Stimulated activated effector memory CD8-positive, alpha-beta T cell treated with anti-CD3 and anti-CD28 coated beads, Interleukin-12 subunit alpha, Interleukin-12 subunit beta, amount 100 ng/mL, for 72 hours (primary cell): ENCODE measurements around the gene SLC6A17.

Experiments
- ATAC-seq: fragments of 150-1000 bp; cut with Tn5 transposase; 2 replicates; pipeline ENCODE4 v1.10.0; 2021
- DNase-seq, 2 donors: peaks; one replicate each; pipeline ENCODE4 v3.0.0; 2021 to 2022; ENCODE audit warnings: low spot score in 2 of 2
- H3K27ac Mint-ChIP-seq: one replicate; pipeline ENCODE4 v1.8.0; 2022; ENCODE audit warnings: mild to moderate bottlenecking, mixed read lengths
- H3K36me3 Mint-ChIP-seq: one replicate; pipeline ENCODE4 v1.8.0; 2022; ENCODE audit warnings: mild to moderate bottlenecking, mixed read lengths
- H3K4me1 Mint-ChIP-seq: one replicate; pipeline ENCODE4 v1.8.0; 2022; ENCODE audit warnings: mixed read lengths
- H3K4me3 Mint-ChIP-seq: one replicate; pipeline ENCODE4 v1.8.0; 2022; ENCODE audit warnings: mild to moderate bottlenecking, mixed read lengths
- H3K9me3 Mint-ChIP-seq: one replicate; pipeline ENCODE4 v1.8.0; 2022; ENCODE audit warnings: mixed read lengths

Gene SLC6A17

DNA sequence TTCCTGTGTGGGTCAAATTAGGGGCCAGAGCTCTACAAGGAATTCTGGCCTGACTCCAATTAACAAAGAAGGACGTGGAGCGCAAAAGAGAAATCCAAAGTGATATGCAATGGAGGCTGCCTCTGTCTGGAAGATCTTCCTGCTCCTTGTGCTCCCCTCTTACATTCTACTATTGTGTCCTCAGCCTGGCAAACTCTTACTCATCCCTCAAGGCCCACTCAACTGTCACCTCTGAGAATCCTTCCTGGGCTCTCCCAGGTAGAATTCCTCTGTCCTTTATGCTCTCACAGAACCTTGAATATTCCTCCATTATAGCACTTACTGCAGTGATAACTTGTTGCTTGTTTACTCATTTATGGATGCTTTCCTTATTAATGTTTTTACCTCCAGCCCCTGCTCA is 91.2 kb downstream of the SLC6A17 start:
- no peak overlapping the region for H3K4me3 Mint-ChIP-seq
- ATAC-seq = no peak
- no peak for DNase-seq
- H3K27ac Mint-ChIP-seq = no peak overlapping the region
- H3K9me3 Mint-ChIP-seq = no peaks in the 10 kb centered on the region
- H3K4me1 Mint-ChIP-seq = peaks cover 29% of the 10 kb centered on the region
- H3K36me3 Mint-ChIP-seq = no peaks in the 10 kb centered on the region

DNA sequence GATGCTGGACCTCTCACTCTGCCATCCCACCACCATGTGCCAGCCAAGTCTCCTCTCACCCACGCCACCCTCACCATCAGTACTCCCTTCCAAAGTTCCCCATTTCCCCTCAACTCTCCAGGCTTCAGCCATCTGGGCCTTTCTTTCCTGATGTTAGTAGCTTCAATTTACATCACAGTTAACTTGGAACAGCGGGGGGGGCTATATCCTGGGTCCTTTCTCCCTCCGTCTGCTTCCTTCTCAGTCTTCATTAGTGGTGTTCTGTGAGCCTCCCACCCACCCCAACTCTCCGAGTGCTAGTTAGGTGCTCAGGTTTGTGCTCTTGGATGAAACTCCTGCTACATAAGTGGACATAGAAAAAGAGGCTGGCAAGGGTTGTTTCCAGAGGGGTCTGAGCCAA is 91.8 kb downstream of the SLC6A17 start:
- DNase-seq (no peak), ATAC-seq (no peak)
- Mint-ChIP-seq H3K27ac (no peak overlapping the region), H3K4me1 (peaks cover 27% of the 10 kb centered on the region), H3K36me3 (no peaks in the 10 kb centered on the region), H3K9me3 (no peaks in the 10 kb centered on the region), H3K4me3 (no peak overlapping the region)

- no peaks in the 10 kb centered on the region for H3K9me3 Mint-ChIP-seq
- no peak for DNase-seq
- H3K4me3 Mint-ChIP-seq = no peak overlapping the region
- no peak for ATAC-seq
- no peaks in the 10 kb centered on the region for H3K36me3 Mint-ChIP-seq
- H3K27ac Mint-ChIP-seq = peak overlapping the region; percentile 69
- peaks cover 27% of the 10 kb centered on the region for H3K4me1 Mint-ChIP-seq
Observed at GRCh38 chr1:110242731-110243130, 92.4 kb downstream of the SLC6A17 start.

DNA sequence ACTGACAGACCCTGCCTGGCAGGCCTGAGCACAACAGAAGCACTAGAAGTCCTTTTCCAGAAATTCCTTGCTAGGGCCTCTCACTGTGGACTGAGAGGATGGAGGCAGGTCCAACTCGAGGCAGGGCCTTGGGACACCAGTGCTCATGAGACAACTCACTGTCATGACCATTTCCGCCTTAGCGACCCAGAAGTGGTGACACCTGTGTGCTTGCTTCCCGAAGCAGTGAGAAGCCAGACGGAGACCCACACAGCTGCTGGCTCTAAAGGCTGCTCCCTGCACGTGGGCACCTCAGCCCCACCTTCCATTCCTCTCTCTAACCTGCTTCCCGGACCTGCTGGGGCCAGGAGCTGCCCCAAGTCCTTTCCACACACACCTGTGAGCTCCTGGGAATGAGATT is 92.9 kb downstream of the SLC6A17 start:
- DNase-seq (no peak), ATAC-seq (no peak)
- H3K36me3 Mint-ChIP-seq = no peaks in the 10 kb centered on the region
- H3K9me3 Mint-ChIP-seq = no peaks in the 10 kb centered on the region
- peaks cover 27% of the 10 kb centered on the region for H3K4me1 Mint-ChIP-seq
- H3K27ac Mint-ChIP-seq = peak overlapping the region; percentile 69
- no peak overlapping the region for H3K4me3 Mint-ChIP-seq

DNA sequence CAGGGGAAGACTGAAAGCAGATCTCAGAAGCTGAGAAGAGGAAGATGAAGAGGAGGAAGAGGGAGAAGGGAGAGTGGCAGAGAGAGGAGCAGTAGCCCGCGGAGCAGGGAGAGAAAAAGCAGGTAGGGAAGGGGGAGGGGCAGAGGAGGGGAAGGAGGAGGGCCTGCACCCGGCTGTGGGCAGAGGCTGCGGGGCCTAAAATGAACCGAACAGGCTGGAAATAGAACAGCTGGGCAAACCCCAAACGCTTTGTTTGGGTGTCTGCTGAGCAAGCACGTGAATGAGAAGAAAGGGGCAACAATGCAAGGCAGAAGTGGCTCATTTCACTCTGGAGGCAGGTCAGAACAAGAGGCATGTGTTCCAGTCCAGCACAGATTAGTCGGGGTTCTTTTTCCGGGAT is 93.3 kb downstream of the SLC6A17 start:
- peak; percentile 42 for ATAC-seq
- Mint-ChIP-seq H3K9me3 (no peaks in the 10 kb centered on the region), H3K36me3 (no peaks in the 10 kb centered on the region), H3K4me1 (peaks cover 23% of the 10 kb centered on the region), H3K27ac (peak overlapping the region; percentile 69), H3K4me3 (no peak overlapping the region)
- no peak for DNase-seq

GRCh38 chr1:110245876-110246620 is 95.8 kb downstream of the SLC6A17 start:
- peaks cover 8% of the 10 kb centered on the region for H3K36me3 Mint-ChIP-seq
- ATAC-seq (no peak), DNase-seq (no peak)
- no peak overlapping the region for H3K4me3 Mint-ChIP-seq
- H3K4me1 Mint-ChIP-seq = peaks cover 9% of the 10 kb centered on the region
- H3K27ac Mint-ChIP-seq = no peak overlapping the region
- H3K9me3 Mint-ChIP-seq = no peaks in the 10 kb centered on the region

GRCh38 chr1:110248746-110249145 is 98.5 kb downstream of the SLC6A17 start:
- ATAC-seq (no peak), DNase-seq (no peak)
- peaks cover 2% of the 10 kb centered on the region for H3K4me1 Mint-ChIP-seq
- peaks cover 8% of the 10 kb centered on the region for H3K36me3 Mint-ChIP-seq
- no peaks in the 10 kb centered on the region for H3K9me3 Mint-ChIP-seq
- no peak overlapping the region for H3K27ac Mint-ChIP-seq
- H3K4me3 Mint-ChIP-seq = no peak overlapping the region

- Mint-ChIP-seq H3K36me3 (peaks cover 8% of the 10 kb centered on the region), H3K4me3 (no peak overlapping the region), H3K27ac (no peak overlapping the region), H3K4me1 (no peaks in the 10 kb centered on the region), H3K9me3 (no peaks in the 10 kb centered on the region)
- DNase-seq (no peak), ATAC-seq (no peak)
Observed at GRCh38 chr1:110249256-110249655, 99.0 kb downstream of the SLC6A17 start.

GRCh38 chr1:110250008-110250407 is 99.7 kb downstream of the SLC6A17 start:
- Mint-ChIP-seq H3K36me3 (peaks cover 8% of the 10 kb centered on the region), H3K27ac (no peak overlapping the region), H3K9me3 (no peaks in the 10 kb centered on the region), H3K4me1 (no peaks in the 10 kb centered on the region), H3K4me3 (no peak overlapping the region)
- ATAC-seq (no peak), DNase-seq (no peak)

DNA sequence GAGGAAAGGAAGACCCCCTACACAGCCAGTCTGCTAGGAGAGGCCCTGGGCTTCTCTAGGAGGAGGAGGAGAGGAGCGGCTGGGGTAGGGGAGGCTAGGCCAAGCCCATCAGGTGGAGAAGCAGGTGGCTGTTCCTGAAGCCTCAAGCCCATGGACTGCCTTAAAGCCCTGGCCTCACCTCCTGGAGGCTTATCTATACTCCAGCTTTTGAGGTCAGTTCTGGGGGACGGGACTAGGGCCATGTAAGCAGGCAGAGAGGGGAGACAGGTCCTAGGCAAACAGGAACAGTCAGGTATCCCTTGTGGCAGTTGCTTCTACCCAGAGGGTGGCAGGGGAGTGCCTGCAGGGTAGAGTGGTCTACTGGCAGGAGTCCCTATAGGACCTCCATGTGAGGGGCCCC is 100.5 kb downstream of the SLC6A17 start:
- ATAC-seq = no peak
- H3K4me3 Mint-ChIP-seq = no peak overlapping the region
- H3K9me3 Mint-ChIP-seq = no peaks in the 10 kb centered on the region
- peaks cover 8% of the 10 kb centered on the region for H3K36me3 Mint-ChIP-seq
- no peak overlapping the region for H3K27ac Mint-ChIP-seq
- no peak for DNase-seq
- H3K4me1 Mint-ChIP-seq = no peaks in the 10 kb centered on the region
